HCT116 (cell line): Measurements from ENCODE around the gene ERBB4. TPM values are rescaled to one million over a fixed set of nuclear protein-coding genes. Genes with fewer than 3 reads are reported as not detected.

Experiments used
- ATAC-seq: fragments of 200-7000 bp; cut with Tn5 transposase; 2 replicates; pipeline ENCODE4 v1.9.1; 2020; ENCODE audit warnings: mild to moderate bottlenecking, moderate library complexity
- BruUV-seq: library from RNA; stranded (reverse); fragments of 400-500 nt; replicated peaks from 2 replicates; lab custom pipeline; 2021; lab: Mats Ljungman, UMichigan
- CTCF ChIA-PET: fragments of 300-600 bp; sonication (Branson Sonifier 250); formaldehyde crosslinking; loops from one replicate; lab custom pipeline; 2021; ENCODE audit warnings: antibody characterized with exemption; lab: Charles Lee
- POLR2A ChIA-PET: fragments of 300-600, 350-600 bp; sonication (Branson Sonifier 250); formaldehyde crosslinking; loops from one replicate; lab custom pipeline; 2021; ENCODE audit warnings: antibody characterized with exemption; lab: Charles Lee
- RAD21 ChIA-PET, 2 experiments: fragments of 300-600 bp; sonication (Branson Sonifier 250); formaldehyde crosslinking; loops; one replicate each; lab custom pipeline; 2023; ENCODE audit warnings: low total read pairs in 2 of 2; ENCODE audit not compliant: uncharacterized antibody in 2 of 2, unreplicated experiment in 2 of 2, low non-redundant PET in 1 of 2; lab: Charles Lee
- DNase-seq: peaks from one replicate; pipeline ENCODE4 v3.0.0-alpha.2; 2010; ENCODE audit warnings: low read depth, low spot score
- H2AFZ ChIP-seq: fragments of 200-600 bp; shearing (Covaris generic), sonication (generic); 2 replicates; pipeline ENCODE4 v1.6.1; 2017; ENCODE audit warnings: low read depth, mixed run types, mixed read lengths, antibody characterized with exemption, low read length; ENCODE audit not compliant: poor library complexity, severe bottlenecking
- H3K27ac ChIP-seq: 2 replicates; pipeline ENCODE4 v1.5.1; 2012; ENCODE audit warnings: low read depth, low read length
- H3K27me3 ChIP-seq: fragments of 200-600 bp; sonication (generic); 2 replicates; pipeline ENCODE4 v1.6.1; 2016; ENCODE audit warnings: mixed run types, low read length, mixed read lengths; ENCODE audit not compliant: insufficient read depth
- H3K36me3 ChIP-seq, 2 experiments: fragments of 200-500 bp in 1 of 2; fragments of 200-600 bp in 1 of 2; sonication (Bioruptor generic) in 1 of 2; sonication (generic) in 1 of 2; 2 replicates each; pipeline versions ENCODE4 v1.5.1 to v1.6.1; 2014 to 2016; ENCODE audit warnings: low read length in 2 of 2, inconsistent platforms in 1 of 2, mixed read lengths in 1 of 2, mixed run types in 1 of 2; ENCODE audit not compliant: insufficient read depth in 2 of 2, control insufficient read depth in 1 of 2
- H3K4me1 ChIP-seq, 2 experiments: fragments of 200-600 bp in 1 of 2; sonication (generic) in 1 of 2; 2 replicates each; pipeline versions ENCODE4 v1.5.1 to v1.6.1; 2012 to 2017; ENCODE audit warnings: low read length in 2 of 2, inconsistent platforms in 1 of 2, mild to moderate bottlenecking in 1 of 2, mixed read lengths in 1 of 2, mixed run types in 1 of 2, moderate library complexity in 1 of 2; ENCODE audit not compliant: insufficient read depth in 2 of 2, control insufficient read depth in 1 of 2
- H3K4me2 ChIP-seq: fragments of 200-600 bp; sonication (generic); 2 replicates; pipeline ENCODE4 v1.6.1; 2017; ENCODE audit warnings: mixed run types, low read length, mixed read lengths
- H3K4me3 ChIP-seq, 2 experiments: fragments of 200-600 bp in 1 of 2; sonication (generic) in 1 of 2; replicated peaks in 1 of 2; 2 replicates each; pipeline ENCODE4 v1.5.1; 2011 to 2016; ENCODE audit warnings: low read length in 2 of 2, control low read depth in 1 of 2, low read depth in 1 of 2, mild to moderate bottlenecking in 1 of 2, mixed read lengths in 1 of 2, mixed run types in 1 of 2
- H3K79me2 ChIP-seq: fragments of 200-600 bp; sonication (generic); 2 replicates; pipeline ENCODE4 v1.6.1; 2017; ENCODE audit warnings: mild to moderate bottlenecking, mixed run types, low read length, moderate library complexity, mixed read lengths; ENCODE audit not compliant: insufficient read depth
- H3K9ac ChIP-seq: fragments of 200-600 bp; sonication (generic); 2 replicates; pipeline ENCODE4 v1.6.1; 2016; ENCODE audit warnings: low read length, mixed read lengths
- H3K9me2 ChIP-seq: fragments of 200-600 bp; sonication (generic), shearing (Covaris generic); 2 replicates; pipeline ENCODE4 v1.6.1; 2017; ENCODE audit warnings: mixed run types, mild to moderate bottlenecking, moderate library complexity; ENCODE audit not compliant: insufficient read depth
- H3K9me3 ChIP-seq, 2 experiments: fragments of 200-500 bp in 1 of 2; fragments of 200-600 bp in 1 of 2; sonication (Bioruptor generic) in 1 of 2; sonication (generic) in 1 of 2; 2 replicates each; pipeline ENCODE4 v1.6.1; 2014 to 2017; ENCODE audit warnings: low read length in 2 of 2, mixed read lengths in 2 of 2, inconsistent platforms in 1 of 2, low read depth in 1 of 2, mild to moderate bottlenecking in 1 of 2, mixed run types in 1 of 2, moderate library complexity in 1 of 2; ENCODE audit not compliant: control insufficient read depth in 1 of 2, insufficient read depth in 1 of 2
- H4K20me1 ChIP-seq: fragments of 200-600 bp; sonication (generic), shearing (Covaris generic); 2 replicates; pipeline ENCODE4 v1.6.1; 2017; ENCODE audit warnings: mixed run types, mild to moderate bottlenecking, moderate library complexity; ENCODE audit not compliant: insufficient read depth
- CEBPB ChIP-seq: IDR thresholded peaks from 2 replicates; pipeline ENCODE4 v1.6.1; 2012; ENCODE audit warnings: low read depth
- EGR1 ChIP-seq: IDR thresholded peaks from 2 replicates; pipeline ENCODE4 v1.6.1; 2012; ENCODE audit warnings: low read depth
- EZH2phosphoT487 ChIP-seq: fragments of 200-600 bp; IDR thresholded peaks from 2 replicates; pipeline ENCODE4 v1.6.1; 2018; ENCODE audit warnings: antibody characterized with exemption, borderline replicate concordance
- FOSL1 ChIP-seq: IDR thresholded peaks from 2 replicates; pipeline ENCODE4 v1.6.1; 2012; ENCODE audit warnings: low read depth
- POLR2A ChIP-seq: IDR thresholded peaks from 2 replicates; pipeline ENCODE4 v1.7.0; 2011; ENCODE audit warnings: borderline replicate concordance; ENCODE audit not compliant: insufficient read depth, insufficient read length; ENCODE audit errors: extremely low read depth
- SRF ChIP-seq: IDR thresholded peaks from 2 replicates; pipeline ENCODE4 v1.6.1; 2012; ENCODE audit warnings: low read depth
- intact Hi-C: fragments of 100-400 bp; cut with micrococcal nuclease; formaldehyde crosslinking; loops from 2 replicates; pipeline ENCODE4 v1.10.0; 2022
- total RNA-seq: library from RNA; stranded (reverse); gene quantifications from one replicate; pipeline ENCODE4 v1.2.1, GENCODE V29; 2021; ENCODE audit not compliant: unreplicated experiment
- TF ChIP-seq, protein P1 (sequence below): IDR thresholded peaks from 2 replicates; pipeline ENCODE4 v1.6.1; 2012; ENCODE audit warnings: low read depth

Gene ERBB4
- total RNA-seq, 1 experiment from 2014 or later = 0.10 TPM

DNA sequence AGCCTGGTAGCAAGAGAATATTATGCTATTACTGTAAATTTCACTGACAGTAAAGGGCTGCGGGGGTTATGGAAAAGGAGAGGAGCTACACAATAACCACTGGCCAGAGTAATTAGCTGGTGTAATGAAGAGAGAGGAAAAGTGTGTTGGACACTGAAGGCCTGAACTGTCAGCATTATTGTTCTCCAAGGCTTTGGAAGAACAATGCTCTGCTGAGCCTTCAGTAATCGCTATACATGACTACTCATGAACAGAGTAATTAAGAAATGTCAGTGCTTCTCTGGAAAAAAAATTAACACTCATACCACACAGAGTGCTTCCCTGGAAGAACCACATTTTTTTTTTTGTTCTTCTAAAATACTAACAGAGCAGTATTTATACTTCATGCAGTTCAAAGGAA lies 1050.9 kb downstream of the ERBB4 start:
- TF ChIP-seq EGR1 (no peak), EZH2phosphoT487 (no peak), FOSL1 (no peak), CEBPB (no peak), SRF (no peak), POLR2A (no peak)
- TF ChIP-seq, protein P1, sequence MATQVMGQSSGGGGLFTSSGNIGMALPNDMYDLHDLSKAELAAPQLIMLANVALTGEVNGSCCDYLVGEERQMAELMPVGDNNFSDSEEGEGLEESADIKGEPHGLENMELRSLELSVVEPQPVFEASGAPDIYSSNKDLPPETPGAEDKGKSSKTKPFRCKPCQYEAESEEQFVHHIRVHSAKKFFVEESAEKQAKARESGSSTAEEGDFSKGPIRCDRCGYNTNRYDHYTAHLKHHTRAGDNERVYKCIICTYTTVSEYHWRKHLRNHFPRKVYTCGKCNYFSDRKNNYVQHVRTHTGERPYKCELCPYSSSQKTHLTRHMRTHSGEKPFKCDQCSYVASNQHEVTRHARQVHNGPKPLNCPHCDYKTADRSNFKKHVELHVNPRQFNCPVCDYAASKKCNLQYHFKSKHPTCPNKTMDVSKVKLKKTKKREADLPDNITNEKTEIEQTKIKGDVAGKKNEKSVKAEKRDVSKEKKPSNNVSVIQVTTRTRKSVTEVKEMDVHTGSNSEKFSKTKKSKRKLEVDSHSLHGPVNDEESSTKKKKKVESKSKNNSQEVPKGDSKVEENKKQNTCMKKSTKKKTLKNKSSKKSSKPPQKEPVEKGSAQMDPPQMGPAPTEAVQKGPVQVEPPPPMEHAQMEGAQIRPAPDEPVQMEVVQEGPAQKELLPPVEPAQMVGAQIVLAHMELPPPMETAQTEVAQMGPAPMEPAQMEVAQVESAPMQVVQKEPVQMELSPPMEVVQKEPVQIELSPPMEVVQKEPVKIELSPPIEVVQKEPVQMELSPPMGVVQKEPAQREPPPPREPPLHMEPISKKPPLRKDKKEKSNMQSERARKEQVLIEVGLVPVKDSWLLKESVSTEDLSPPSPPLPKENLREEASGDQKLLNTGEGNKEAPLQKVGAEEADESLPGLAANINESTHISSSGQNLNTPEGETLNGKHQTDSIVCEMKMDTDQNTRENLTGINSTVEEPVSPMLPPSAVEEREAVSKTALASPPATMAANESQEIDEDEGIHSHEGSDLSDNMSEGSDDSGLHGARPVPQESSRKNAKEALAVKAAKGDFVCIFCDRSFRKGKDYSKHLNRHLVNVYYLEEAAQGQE = no peak
- TF ChIP-seq, all 23 proteins: peak for 0
- Histone ChIP-seq H3K9me2 (no peaks in the 10 kb centered on the region), H3K36me3 (no peaks in the 10 kb centered on the region), H3K4me1 (no peaks in the 10 kb centered on the region), H3K4me2 (no peak overlapping the region), H2AFZ (no peak overlapping the region), H4K20me1 (no peaks in the 10 kb centered on the region), H3K79me2 (no peaks in the 10 kb centered on the region), H3K27me3 (no peaks in the 10 kb centered on the region), H3K9me3 (no peaks in the 10 kb centered on the region), H3K4me3 (no peak overlapping the region), H3K27ac (no peak overlapping the region), H3K9ac (no peak overlapping the region)
- ATAC-seq (no peak), DNase-seq (no peak)
- POLR2A ChIA-PET = no interaction called here
- intact Hi-C loops = no loop called here
- RAD21 ChIA-PET = no interaction called here
- no TSS peak for BruUV-seq
- CTCF ChIA-PET = interaction anchor here (1.2 kb wide), 1 partner anchor 32 kb away, joined by 3 read pairs; no protein-coding TSS in a partner anchor
